GM12878 (cell line): ENCODE results near the gene APOL4.

Experiments
- EZH2 ChIP-seq: IDR thresholded peaks from 2 replicates; pipeline ENCODE4 v1.6.1; 2012; ENCODE audit warnings: low read depth, mild to moderate bottlenecking, control low read depth, inconsistent platforms, low read length, borderline replicate concordance; ENCODE audit not compliant: control insufficient read depth
- JUNB ChIP-seq: IDR thresholded peaks from 2 replicates; pipeline ENCODE4 v1.6.1; 2016; ENCODE audit warnings: antibody characterized with exemption, mild to moderate bottlenecking
- KAT2A ChIP-seq: conservative IDR thresholded peaks from 2 replicates; pipeline ENCODE4 v1.6.1; 2011; ENCODE audit warnings: low read depth, low read length; ENCODE audit not compliant: control insufficient read depth
- POLR2A ChIP-seq: IDR thresholded peaks from 2 replicates; pipeline ENCODE4 v1.6.1; 2011; ENCODE audit warnings: low read depth, mild to moderate bottlenecking, low read length
- ZNF384 ChIP-seq: IDR thresholded peaks from 2 replicates; pipeline ENCODE4 v1.6.1; 2012; ENCODE audit warnings: low read depth, mild to moderate bottlenecking, low read length, improper control_type of control experiment, borderline replicate concordance

GRCh38 chr22:36152088-36152487 lies 49.5 kb downstream of the APOL4 start:
- TF ChIP-seq JUNB (no peak), ZNF384 (no peak), KAT2A (no peak), EZH2 (no peak), POLR2A (no peak)
